K562 (cell line): ENCODE measurements around the gene KLK2. TPM values are rescaled to one million over a fixed set of nuclear protein-coding genes. Genes with fewer than 3 reads are reported as not detected.

Experiments used
- CCNT2 ChIP-seq: IDR thresholded peaks from 2 replicates; pipeline ENCODE4 v1.6.1; 2011; ENCODE audit warnings: borderline replicate concordance, low read depth, mild to moderate bottlenecking, moderate library complexity, mixed read lengths, low read length; ENCODE audit not compliant: insufficient read length; ENCODE audit errors: extremely low read depth
- CEBPB ChIP-seq: fragments of 450-650 bp; IDR thresholded peaks from 2 replicates; pipeline ENCODE4 v1.6.1; 2016; ENCODE audit warnings: missing genetic modification characterization, missing compliant biosample characterization
- CHD7 ChIP-seq: fragments of 200-600 bp; sonication (generic); IDR thresholded peaks from one replicate; pipeline ENCODE4 v1.6.1; 2012; ENCODE audit warnings: mild to moderate bottlenecking, low read depth, low read length, inconsistent platforms
- E2F1 ChIP-seq: sonication (generic); formaldehyde crosslinking; IDR thresholded peaks from 2 replicates; pipeline ENCODE4 v1.8.1; 2023; ENCODE audit warnings: mild to moderate bottlenecking, missing genetic modification reagents, moderate library complexity
- MAZ ChIP-seq, 2 experiments: fragments of 450-650 bp in 1 of 2; sonication (generic) in 1 of 2; formaldehyde crosslinking; IDR thresholded peaks in 1 of 2; conservative IDR thresholded peaks in 1 of 2; 2 replicates each; pipeline versions ENCODE4 v1.4.0 to v1.5.0; 2020; ENCODE audit warnings: mild to moderate bottlenecking in 1 of 2, missing genetic modification reagents in 1 of 2
- POLR2G ChIP-seq: fragments of 200-400 bp; formaldehyde crosslinking; IDR thresholded peaks from 2 replicates; pipeline ENCODE4 v1.6.1; 2017; ENCODE audit warnings: low read depth, mild to moderate bottlenecking, antibody characterized with exemption, low read length, moderate library complexity
- RBM39 ChIP-seq: fragments of 200-400 bp; formaldehyde crosslinking; optimal IDR thresholded peaks from 2 replicates; pipeline ENCODE3; 2018; ENCODE audit warnings: low read depth, low read length
- UBTF ChIP-seq, 2 experiments: IDR thresholded peaks; 2 replicates each; pipeline ENCODE4 v1.6.1; 2012; ENCODE audit warnings: improper control_type of control experiment in 2 of 2, low read depth in 2 of 2, low read length in 2 of 2, borderline replicate concordance in 1 of 2
- ZNF263 ChIP-seq: sonication (generic); formaldehyde crosslinking; IDR thresholded peaks from 2 replicates; pipeline ENCODE4 v1.8.0; 2022; ENCODE audit warnings: mild to moderate bottlenecking, missing genetic modification reagents, borderline replicate concordance
- ZNF584 ChIP-seq: fragments of 200-800 bp; sonication (Bioruptor generic); IDR thresholded peaks from 2 replicates; pipeline ENCODE4 v1.6.1; 2016; ENCODE audit warnings: low read depth, mild to moderate bottlenecking, missing genetic modification characterization, missing compliant biosample characterization
- polyA plus RNA-seq, 8 experiments: library from polyadenylated mRNA; depleted of rRNA in 4 of 8; stranded (reverse) in 5 of 8; unstranded in 3 of 8; fragments of >200 nt; fragmentation: Nextera tagmentation in 2 of 8; fragmentation: Illumina TruSeq in 1 of 8; extraction: Ambion mirVana in 2 of 8; extraction: Trizol in 1 of 8; gene quantifications; 2 replicates each; pipeline versions ENCODE4 v1.2.1 to v1.2.3, GENCODE V29; 2011 to 2014; ENCODE audit warnings: inconsistent platforms in 1 of 8, missing spikeins in 1 of 8
- total RNA-seq, 7 experiments: library from RNA; depleted of rRNA in 6 of 7; stranded (reverse); fragments of >200 nt in 6 of 7; fragmentation: Illumina TruSeq in 2 of 7; extraction: Trizol in 2 of 7; gene quantifications; 2 replicates each; pipeline versions ENCODE4 v1.2.1 to v1.2.3, GENCODE V29; 2011 to 2021; ENCODE audit warnings: low replicate concordance in 1 of 7

The KLK2 gene
- total and polyA plus RNA-seq, 9 of the 15 experiments (the other 6 are each of a cell fraction or from before 2014, with no cell fraction given): 0.11 to 0.47 (median 0.23) TPM; not detected in 1

- TF ChIP-seq CHD7 (no peak), ZNF263 (CRISPR knock-in tag) (0 out of 2 replicates have a peak, but pooled peaks have one; percentile 54), CEBPB (no peak), POLR2G (peak; percentile 91), E2F1 (CRISPR knock-in tag) (no peak), MAZ (CRISPR knock-in tag; conservative IDR thresholded peaks at IDR 0.05 in 1 of 2, IDR thresholded peaks at IDR 0.05 in 1 of 2) (peak; percentile 52 to 81), CCNT2 (peak; percentile 87), UBTF (IDR thresholded peaks at IDR 0.05; ENCODE audit: borderline replicate concordance in 1 of 2, low read depth in 2 of 2, low read length in 2 of 2) (peak; percentile 56 to 58; a peak in 2 of 4 replicates), ZNF584 (CRISPR knock-in tag) (no peak), RBM39 (no peak)
These were observed 37.3 kb upstream of the KLK2 start (continued) for GRCh38 chr19:50835785-50836542.
